ENCODE measurements around the gene SUPT3H.
A peak's percentile ranks its signal among the peaks of the same experiment; 100 is the strongest.

SUPT3H gene

DNA sequence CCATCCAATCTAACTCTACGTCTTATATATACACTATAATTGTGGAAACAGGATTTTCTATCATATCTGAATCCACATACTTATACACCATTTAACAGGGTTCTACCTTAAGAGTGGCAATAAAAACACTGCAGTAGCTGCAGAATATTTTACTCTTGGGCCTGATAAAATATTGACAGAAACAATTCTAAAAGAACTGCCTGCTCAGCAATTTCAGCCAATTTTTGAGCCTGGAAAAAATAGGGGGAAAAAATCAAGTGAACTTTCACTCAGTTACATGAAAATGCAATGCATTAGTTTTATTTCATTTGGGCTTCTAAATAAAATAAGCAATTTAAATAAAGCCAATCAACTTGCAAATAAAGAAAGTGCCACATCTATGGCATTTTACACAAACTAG lies 296.1 kb downstream of the SUPT3H start:
- Histone ChIP-seq H2BK5ac (ENCODE audit: low read depth, low read length, poor library complexity) (no peak overlapping the region), H3K4me1 (ENCODE audit: control insufficient read depth in 1 of 2, insufficient read depth in 2 of 2, low read length in 2 of 2) (no peaks in the 10 kb centered on the region), H3K79me2 (ENCODE audit: control insufficient read depth, insufficient read depth, low read length, poor library complexity) (no peaks in the 10 kb centered on the region), H2AFZ (ENCODE audit: insufficient read depth, low read length, poor library complexity) (no peak overlapping the region), H3K79me1 (ENCODE audit: low read length) (no peaks in the 10 kb centered on the region), H3K27me3 (ENCODE audit: insufficient read depth, low read length) (no peaks in the 10 kb centered on the region), H4K91ac (ENCODE audit: low read depth, low read length) (no peak overlapping the region), H3K27ac (ENCODE audit: low read depth, low read length) (no peak overlapping the region), H2BK12ac (ENCODE audit: low read length) (no peak overlapping the region), H3K18ac (ENCODE audit: low read length) (no peak overlapping the region), H3K23ac (ENCODE audit: low read length) (no peak overlapping the region), H2BK120ac (ENCODE audit: insufficient read depth, low read length, poor library complexity) (no peak overlapping the region), H3K9ac (ENCODE audit: low read length) (no peak overlapping the region), H3K4me2 (ENCODE audit: low read length) (no peak overlapping the region), H3K36me3 (ENCODE audit: control insufficient read depth in 1 of 2, insufficient read depth in 2 of 2, low read length in 2 of 2) (peaks cover 0 to 2% of the 10 kb centered on the region in 2 experiments), H3K9me3 (ENCODE audit: insufficient read depth, low read depth, low read length) (no peaks in the 10 kb centered on the region), H2AK5ac (ENCODE audit: low read length) (no peak overlapping the region), H3K4ac (ENCODE audit: low read depth, low read length) (no peak overlapping the region), H4K12ac (ENCODE audit: low read depth, low read length) (no peak overlapping the region), H4K8ac (ENCODE audit: low read depth, low read length) (no peak overlapping the region), H3K4me3 (ENCODE audit: low read depth, low read length) (no peak overlapping the region), H3K14ac (ENCODE audit: low read length) (no peak overlapping the region)
- DNase-seq = no peak
- no CpG with 5 or more reads among the region's 1 CpG for WGBS (ENCODE audit: extremely low coverage, insufficient coverage, insufficient read length)

DNA sequence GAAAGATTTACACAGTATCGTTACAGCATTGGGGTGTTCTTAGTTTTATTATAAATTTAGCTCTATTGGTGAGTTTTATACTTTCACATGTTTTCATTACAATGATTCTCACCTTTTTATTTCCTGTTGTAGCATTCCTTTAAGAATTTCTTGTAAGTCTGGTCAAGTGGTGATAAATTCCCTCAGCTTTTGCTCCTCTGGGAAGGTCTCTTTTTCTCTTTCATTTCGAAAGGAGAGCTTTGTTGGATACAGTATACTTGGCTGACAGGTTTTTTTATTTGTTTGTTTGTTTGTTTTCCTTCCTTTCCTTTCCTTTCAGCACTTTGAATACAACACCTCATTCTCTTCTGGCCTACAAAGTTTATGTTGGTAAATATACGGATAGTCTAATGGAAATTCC lies 299.3 kb downstream of the SUPT3H start:
- Histone ChIP-seq H3K79me1 (ENCODE audit: low read length) (no peaks in the 10 kb centered on the region), H4K91ac (ENCODE audit: low read depth, low read length) (no peak overlapping the region), H3K27ac (ENCODE audit: low read depth, low read length) (no peak overlapping the region), H3K27me3 (ENCODE audit: insufficient read depth, low read length) (no peaks in the 10 kb centered on the region), H3K4me1 (ENCODE audit: control insufficient read depth in 1 of 2, insufficient read depth in 2 of 2, low read length in 2 of 2) (no peaks in the 10 kb centered on the region), H2AFZ (ENCODE audit: insufficient read depth, low read length, poor library complexity) (no peak overlapping the region), H2BK12ac (ENCODE audit: low read length) (no peak overlapping the region), H2BK5ac (ENCODE audit: low read depth, low read length, poor library complexity) (no peak overlapping the region), H3K23ac (ENCODE audit: low read length) (no peak overlapping the region), H3K9me3 (ENCODE audit: insufficient read depth, low read depth, low read length) (no peaks in the 10 kb centered on the region), H3K4ac (ENCODE audit: low read depth, low read length) (no peak overlapping the region), H3K14ac (ENCODE audit: low read length) (no peak overlapping the region), H3K36me3 (ENCODE audit: control insufficient read depth in 1 of 2, insufficient read depth in 2 of 2, low read length in 2 of 2) (peaks cover 0 to 2% of the 10 kb centered on the region in 2 experiments), H3K4me3 (ENCODE audit: low read depth, low read length) (no peak overlapping the region), H4K12ac (ENCODE audit: low read depth, low read length) (no peak overlapping the region), H2BK120ac (ENCODE audit: insufficient read depth, low read length, poor library complexity) (no peak overlapping the region), H3K4me2 (ENCODE audit: low read length) (no peak overlapping the region), H3K9ac (ENCODE audit: low read length) (no peak overlapping the region), H3K79me2 (ENCODE audit: control insufficient read depth, insufficient read depth, low read length, poor library complexity) (no peaks in the 10 kb centered on the region), H3K18ac (ENCODE audit: low read length) (no peak overlapping the region), H4K8ac (ENCODE audit: low read depth, low read length) (no peak overlapping the region), H2AK5ac (ENCODE audit: low read length) (no peak overlapping the region)
- no CpG with 5 or more reads among the region's 3 CpGs for WGBS (ENCODE audit: extremely low coverage, insufficient coverage, insufficient read length)
- DNase-seq = no peak

GRCh38 chr6:45076217-45076930 lies 301.4 kb downstream of the SUPT3H start:
- H3K36me3 ChIP-seq (ENCODE audit: control insufficient read depth in 1 of 2, insufficient read depth in 2 of 2, low read length in 2 of 2) = peaks cover 0 to 2% of the 10 kb centered on the region in 2 experiments
- no peak overlapping the region for H3K4ac ChIP-seq (ENCODE audit: low read depth, low read length)
- no CpG with 5 or more reads among the region's 2 CpGs for WGBS (ENCODE audit: extremely low coverage, insufficient coverage, insufficient read length)

DNA sequence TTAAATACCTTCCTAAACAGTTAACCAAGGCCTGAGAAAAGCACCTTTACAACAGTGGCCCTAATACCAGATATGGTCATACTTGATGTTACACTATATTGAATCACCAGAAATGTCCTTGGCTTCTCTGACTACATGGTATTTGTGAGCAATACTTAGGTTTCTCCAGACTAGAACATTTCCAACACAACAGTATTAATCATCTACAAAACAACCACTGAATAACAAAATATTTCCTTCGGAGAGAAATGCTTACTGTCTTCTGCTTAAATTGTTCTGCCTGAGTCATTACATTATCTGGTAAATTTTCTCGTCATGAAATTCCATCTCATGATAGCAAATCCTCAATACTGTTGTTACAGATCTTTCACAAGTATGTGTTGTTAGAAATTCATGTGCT lies 302.5 kb downstream of the SUPT3H start:
- H3K23ac ChIP-seq (ENCODE audit: low read length) = no peak overlapping the region
- H3K79me2 ChIP-seq (ENCODE audit: control insufficient read depth, insufficient read depth, low read length, poor library complexity) = no peaks in the 10 kb centered on the region
- peak; percentile 15 to 79 for DNase-seq
- H3K9ac ChIP-seq (ENCODE audit: low read length) = no peak overlapping the region
- H3K36me3 ChIP-seq (ENCODE audit: control insufficient read depth in 1 of 2, insufficient read depth in 2 of 2, low read length in 2 of 2) = peaks cover 0 to 2% of the 10 kb centered on the region in 2 experiments
- H2BK12ac ChIP-seq (ENCODE audit: low read length) = no peak overlapping the region
- H4K8ac ChIP-seq (ENCODE audit: low read depth, low read length) = no peak overlapping the region
- H3K4me3 ChIP-seq (ENCODE audit: low read depth, low read length) = no peak overlapping the region
- whole genome bisulfite sequencing (ENCODE audit: extremely low coverage, insufficient coverage, insufficient read length) = no CpG with 5 or more reads among the region's 2 CpGs
- no peak overlapping the region for H3K14ac ChIP-seq (ENCODE audit: low read length)
- H3K27ac ChIP-seq (ENCODE audit: low read depth, low read length) = no peak overlapping the region
- H3K18ac ChIP-seq (ENCODE audit: low read length) = no peak overlapping the region
- no peaks in the 10 kb centered on the region for H3K27me3 ChIP-seq (ENCODE audit: insufficient read depth, low read length)
- no peak overlapping the region for H3K4ac ChIP-seq (ENCODE audit: low read depth, low read length)
- H3K79me1 ChIP-seq (ENCODE audit: low read length) = no peaks in the 10 kb centered on the region
- no peak overlapping the region for H4K91ac ChIP-seq (ENCODE audit: low read depth, low read length)
- no peak overlapping the region for H2AK5ac ChIP-seq (ENCODE audit: low read length)
- no peaks in the 10 kb centered on the region for H3K4me1 ChIP-seq (ENCODE audit: control insufficient read depth in 1 of 2, insufficient read depth in 2 of 2, low read length in 2 of 2)
- no peak overlapping the region for H2AFZ ChIP-seq (ENCODE audit: insufficient read depth, low read length, poor library complexity)
- no peaks in the 10 kb centered on the region for H3K9me3 ChIP-seq (ENCODE audit: insufficient read depth, low read depth, low read length)
- no peak overlapping the region for H2BK5ac ChIP-seq (ENCODE audit: low read depth, low read length, poor library complexity)
- no peak overlapping the region for H4K12ac ChIP-seq (ENCODE audit: low read depth, low read length)
- H2BK120ac ChIP-seq (ENCODE audit: insufficient read depth, low read length, poor library complexity) = no peak overlapping the region
- no peak overlapping the region for H3K4me2 ChIP-seq (ENCODE audit: low read length)

More at GRCh38 chr6:45076217-45076930, 301.4 kb downstream of the SUPT3H start:
- Histone ChIP-seq H3K9me3 (ENCODE audit: insufficient read depth, low read depth, low read length) (no peaks in the 10 kb centered on the region), H3K79me1 (ENCODE audit: low read length) (no peaks in the 10 kb centered on the region), H2AFZ (ENCODE audit: insufficient read depth, low read length, poor library complexity) (no peak overlapping the region), H4K8ac (ENCODE audit: low read depth, low read length) (no peak overlapping the region), H2AK5ac (ENCODE audit: low read length) (no peak overlapping the region), H2BK5ac (ENCODE audit: low read depth, low read length, poor library complexity) (no peak overlapping the region), H4K91ac (ENCODE audit: low read depth, low read length) (no peak overlapping the region), H3K23ac (ENCODE audit: low read length) (no peak overlapping the region), H3K18ac (ENCODE audit: low read length) (no peak overlapping the region), H3K4me2 (ENCODE audit: low read length) (no peak overlapping the region), H3K4me3 (ENCODE audit: low read depth, low read length) (no peak overlapping the region), H3K27ac (ENCODE audit: low read depth, low read length) (no peak overlapping the region), H3K14ac (ENCODE audit: low read length) (no peak overlapping the region), H3K27me3 (ENCODE audit: insufficient read depth, low read length) (no peaks in the 10 kb centered on the region), H4K12ac (ENCODE audit: low read depth, low read length) (no peak overlapping the region), H3K79me2 (ENCODE audit: control insufficient read depth, insufficient read depth, low read length, poor library complexity) (no peaks in the 10 kb centered on the region), H3K4me1 (ENCODE audit: control insufficient read depth in 1 of 2, insufficient read depth in 2 of 2, low read length in 2 of 2) (no peaks in the 10 kb centered on the region), H2BK12ac (ENCODE audit: low read length) (no peak overlapping the region), H2BK120ac (ENCODE audit: insufficient read depth, low read length, poor library complexity) (no peak overlapping the region), H3K9ac (ENCODE audit: low read length) (no peak overlapping the region)
- DNase-seq = no peak

All from trophoblast cell (in vitro differentiated cells and primary cell).